Vein endothelial cell (primary cell): Measurements from ENCODE around the gene SMAP1. TPM values are rescaled to one million over a fixed set of nuclear protein-coding genes. Genes with fewer than 3 reads are reported as not detected.

Experiments
- total RNA-seq: library from RNA; depleted of rRNA; stranded (reverse); fragments of >200 nt; gene quantifications from 2 replicates; pipeline ENCODE4 v1.2.3, GENCODE V29; 2012

SMAP1 gene
- total RNA-seq = 26.6 and 28.4 TPM in 2 replicates

GRCh38 chr6:70667711-70668498 is at the start of gene SMAP1:
SMAP1 (plus strand) TSS chr6:70667883; CDS start chr6:70668024, 141 bp downstream.

Other genes with a start within 250 kb of the SMAP1 start
- 6.9 and 9.1 TPM in 2 replicates for gene SDHAF4, start 101.0 kb upstream of the SMAP1 start, total RNA-seq